ENCODE results near the gene RASGRP4. TPM values are rescaled to one million over a fixed set of nuclear protein-coding genes. Genes with fewer than 3 reads are reported as not detected.
"Not testable (repeated sequence)": the region's sequence is repeated elsewhere in the genome, so short reads cannot be mapped to it uniquely, and the experiment has no call there.

RASGRP4 gene, protein sequence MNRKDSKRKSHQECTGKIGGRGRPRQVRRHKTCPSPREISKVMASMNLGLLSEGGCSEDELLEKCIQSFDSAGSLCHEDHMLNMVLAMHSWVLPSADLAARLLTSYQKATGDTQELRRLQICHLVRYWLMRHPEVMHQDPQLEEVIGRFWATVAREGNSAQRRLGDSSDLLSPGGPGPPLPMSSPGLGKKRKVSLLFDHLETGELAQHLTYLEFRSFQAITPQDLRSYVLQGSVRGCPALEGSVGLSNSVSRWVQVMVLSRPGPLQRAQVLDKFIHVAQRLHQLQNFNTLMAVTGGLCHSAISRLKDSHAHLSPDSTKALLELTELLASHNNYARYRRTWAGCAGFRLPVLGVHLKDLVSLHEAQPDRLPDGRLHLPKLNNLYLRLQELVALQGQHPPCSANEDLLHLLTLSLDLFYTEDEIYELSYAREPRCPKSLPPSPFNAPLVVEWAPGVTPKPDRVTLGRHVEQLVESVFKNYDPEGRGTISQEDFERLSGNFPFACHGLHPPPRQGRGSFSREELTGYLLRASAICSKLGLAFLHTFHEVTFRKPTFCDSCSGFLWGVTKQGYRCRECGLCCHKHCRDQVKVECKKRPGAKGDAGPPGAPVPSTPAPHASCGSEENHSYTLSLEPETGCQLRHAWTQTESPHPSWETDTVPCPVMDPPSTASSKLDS
- 7.6 TPM for total RNA-seq
- long read RNA-seq, partial matches to known transcripts, result 7 of 11 reads
- long read RNA-seq, other reads (novel, unspliced or antisense), result 3 of 11 reads

- H3K9me3 ChIP-seq, result no peaks in the 10 kb centered on the region
- peak within 1 kb of the TSS; percentile 58 for H3K27ac ChIP-seq
- H3K4me1 ChIP-seq, result no peaks in the 10 kb centered on the region
- no peaks in the 10 kb centered on the region for H3K36me3 ChIP-seq
- peak within 1 kb of the TSS; percentile 36 for H3K4me3 ChIP-seq
- ATAC-seq (peak; percentile 88), DNase-seq (peak; percentile 71)
- intact Hi-C loops (cut with DNase I), result no loop called here
- TF ChIP-seq, protein P1, sequence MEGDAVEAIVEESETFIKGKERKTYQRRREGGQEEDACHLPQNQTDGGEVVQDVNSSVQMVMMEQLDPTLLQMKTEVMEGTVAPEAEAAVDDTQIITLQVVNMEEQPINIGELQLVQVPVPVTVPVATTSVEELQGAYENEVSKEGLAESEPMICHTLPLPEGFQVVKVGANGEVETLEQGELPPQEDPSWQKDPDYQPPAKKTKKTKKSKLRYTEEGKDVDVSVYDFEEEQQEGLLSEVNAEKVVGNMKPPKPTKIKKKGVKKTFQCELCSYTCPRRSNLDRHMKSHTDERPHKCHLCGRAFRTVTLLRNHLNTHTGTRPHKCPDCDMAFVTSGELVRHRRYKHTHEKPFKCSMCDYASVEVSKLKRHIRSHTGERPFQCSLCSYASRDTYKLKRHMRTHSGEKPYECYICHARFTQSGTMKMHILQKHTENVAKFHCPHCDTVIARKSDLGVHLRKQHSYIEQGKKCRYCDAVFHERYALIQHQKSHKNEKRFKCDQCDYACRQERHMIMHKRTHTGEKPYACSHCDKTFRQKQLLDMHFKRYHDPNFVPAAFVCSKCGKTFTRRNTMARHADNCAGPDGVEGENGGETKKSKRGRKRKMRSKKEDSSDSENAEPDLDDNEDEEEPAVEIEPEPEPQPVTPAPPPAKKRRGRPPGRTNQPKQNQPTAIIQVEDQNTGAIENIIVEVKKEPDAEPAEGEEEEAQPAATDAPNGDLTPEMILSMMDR (IDR thresholded peaks at IDR 0.05), result no peak
- no peaks in the 10 kb centered on the region for H3K27me3 ChIP-seq
Observed at GRCh38 chr19:38425810-38426466, at the start of gene RASGRP4. RASGRP4 (minus strand) TSS chr19:38426219; CDS start chr19:38426091, 128 bp downstream.

DNA sequence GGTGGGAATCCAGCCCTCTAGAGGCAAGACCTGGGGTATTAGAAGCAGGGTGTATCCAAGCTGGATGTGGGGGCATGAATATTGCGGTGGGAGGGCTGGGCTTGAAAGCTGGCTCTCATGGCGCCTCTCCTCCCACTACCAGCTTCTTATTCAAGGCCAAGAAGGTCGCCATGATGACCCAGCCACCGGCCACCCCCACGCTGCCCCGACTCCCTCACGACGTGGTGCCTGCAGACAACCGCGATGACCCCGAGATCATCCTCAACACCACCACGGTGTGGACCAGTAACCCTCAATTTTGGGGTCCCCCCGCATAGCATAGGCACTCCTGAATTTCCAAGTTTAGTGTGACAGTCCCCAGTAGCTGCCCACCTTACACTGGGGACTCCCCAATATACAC, 49.2 kb upstream of the RASGRP4 start:
- intact Hi-C loops (cut with DNase I), result no loop called here

DNA sequence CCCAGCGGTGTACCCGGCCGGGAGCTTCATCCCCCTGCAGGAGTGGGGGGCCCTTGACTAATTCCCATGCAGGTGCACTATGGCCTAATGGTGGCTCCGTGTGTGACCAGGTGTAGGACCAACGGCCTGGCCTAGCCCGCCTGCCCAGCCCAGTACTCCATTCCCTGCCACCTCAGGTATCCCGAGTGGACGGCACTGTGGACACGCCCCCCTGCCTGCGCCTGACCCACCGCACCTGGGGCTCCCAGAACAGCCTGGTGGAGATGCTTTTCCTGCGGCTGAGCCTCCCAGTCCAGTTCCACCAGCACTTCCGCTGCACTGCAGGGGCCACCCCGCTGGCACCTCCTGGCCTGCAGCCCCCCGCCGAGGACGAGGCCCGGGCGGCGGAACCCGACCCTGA, 47.2 kb upstream of the RASGRP4 start:
- Histone ChIP-seq H3K4me1 (no peaks in the 10 kb centered on the region), H3K36me3 (no peaks in the 10 kb centered on the region), H3K4me3 (no peak overlapping the region), H3K27ac (no peak overlapping the region), H3K9me3 (no peaks in the 10 kb centered on the region), H3K27me3 (peaks cover 9% of the 10 kb centered on the region)
- ATAC-seq (no peak), DNase-seq (no peak)
- intact Hi-C loops (cut with DNase I), result no loop called here
- TF ChIP-seq, protein P1 (IDR thresholded peaks at IDR 0.05), result no peak

More for the DNA sequence above, 49.2 kb upstream of the RASGRP4 start:
- DNase-seq (no peak), ATAC-seq (no peak)
- Histone ChIP-seq H3K27ac (no peak overlapping the region), H3K4me1 (no peaks in the 10 kb centered on the region), H3K4me3 (no peak overlapping the region), H3K27me3 (no peaks in the 10 kb centered on the region), H3K9me3 (no peaks in the 10 kb centered on the region), H3K36me3 (no peaks in the 10 kb centered on the region)
- TF ChIP-seq, protein P1 (IDR thresholded peaks at IDR 0.05), result no peak

- intact Hi-C loops (cut with DNase I), result not testable (repeated sequence)
Observed at GRCh38 chr19:38472725-38473124, 46.7 kb upstream of the RASGRP4 start.

DNA sequence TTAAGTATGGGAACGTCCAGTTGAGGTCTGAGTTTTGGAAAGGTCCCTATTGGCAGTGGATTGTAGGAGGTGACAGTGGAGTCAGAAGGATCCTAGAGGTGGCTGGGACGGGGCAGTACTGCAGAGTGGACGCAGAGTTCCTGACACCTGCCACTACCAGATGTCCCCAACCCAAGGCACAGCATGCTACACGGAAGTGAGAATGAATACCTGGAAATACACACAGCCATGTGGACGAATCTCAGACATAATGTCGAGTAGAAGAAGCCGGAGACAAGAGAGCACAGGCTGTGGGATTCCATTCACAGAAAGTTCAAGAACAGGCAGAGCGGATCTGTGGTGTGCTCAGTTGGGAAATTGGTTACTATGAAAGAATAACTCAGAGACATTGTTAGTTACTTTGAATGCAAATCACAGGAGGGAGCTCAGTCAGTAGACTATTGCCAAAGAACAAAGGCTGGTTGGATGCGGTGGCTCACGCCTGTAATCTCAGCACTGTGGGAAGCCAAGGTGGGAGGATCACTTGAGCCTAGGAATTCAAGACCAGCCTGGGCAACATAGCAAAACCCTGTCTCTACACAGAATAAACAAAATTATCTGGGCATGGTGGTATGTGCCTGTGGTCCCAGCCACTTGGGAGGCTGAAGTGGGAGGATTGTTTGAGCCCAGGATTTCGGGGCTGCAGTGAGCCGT, 44.9 kb upstream of the RASGRP4 start:
- H3K4me1 ChIP-seq, result no peaks in the 10 kb centered on the region
- DNase-seq (no peak), ATAC-seq (no peak)
- intact Hi-C loops (cut with DNase I), result no loop called here
- peaks cover 9% of the 10 kb centered on the region for H3K27me3 ChIP-seq
- TF ChIP-seq, protein P1 (IDR thresholded peaks at IDR 0.05), result no peak
- no peak overlapping the region for H3K4me3 ChIP-seq
- H3K9me3 ChIP-seq, result no peaks in the 10 kb centered on the region
- no peaks in the 10 kb centered on the region for H3K36me3 ChIP-seq
- no peak overlapping the region for H3K27ac ChIP-seq

More at GRCh38 chr19:38472725-38473124, 46.7 kb upstream of the RASGRP4 start:
- H3K27me3 ChIP-seq, H3K36me3 ChIP-seq, DNase-seq, H3K4me3 ChIP-seq, H3K27ac ChIP-seq, ATAC-seq, H3K9me3 ChIP-seq, H3K4me1 ChIP-seq: not testable (repeated sequence)

All from upper lobe of right lung (tissue), 1 donor.